GM23338 (cell line): ENCODE results near the gene SVBP. TPM values are rescaled to one million over a fixed set of nuclear protein-coding genes. Genes with fewer than 3 reads are reported as not detected.

Experiments used
- ATAC-seq: fragments of 200-7000 bp; cut with Tn5 transposase; 3 replicates; pipeline ENCODE4 v1.9.1; 2020
- DNase-seq: peaks from one replicate; pipeline ENCODE4 v3.0.0-alpha.2; 2015; ENCODE audit warnings: low spot score
- H2AFZ ChIP-seq: fragments of 200-600 bp; sonication (generic); 2 replicates; pipeline ENCODE4 v1.8.0; 2016; ENCODE audit warnings: antibody characterized with exemption, mild to moderate bottlenecking, moderate library complexity
- H3F3A ChIP-seq: fragments of 200-600 bp; sonication (generic); replicated peaks from 2 replicates; pipeline ENCODE4 v1.8.0; 2017; ENCODE audit warnings: antibody characterized with exemption, mixed run types, low read depth
- H3K27ac ChIP-seq: fragments of 200-600 bp; sonication (generic); 2 replicates; pipeline ENCODE4 v1.6.1; 2016; ENCODE audit warnings: low read depth
- H3K27me3 ChIP-seq: fragments of 200-600 bp; sonication (generic); 2 replicates; pipeline ENCODE4 v1.8.0; 2016; ENCODE audit warnings: mild to moderate bottlenecking, mixed run types, moderate library complexity; ENCODE audit not compliant: insufficient read depth
- H3K36me3 ChIP-seq: fragments of 200-600 bp; sonication (generic); 2 replicates; pipeline ENCODE4 v1.8.0; 2016; ENCODE audit warnings: mild to moderate bottlenecking; ENCODE audit not compliant: insufficient read depth
- H3K4me1 ChIP-seq: fragments of 200-600 bp; sonication (generic); 2 replicates; pipeline ENCODE4 v1.8.0; 2016; ENCODE audit warnings: mild to moderate bottlenecking, moderate library complexity; ENCODE audit not compliant: insufficient read depth
- H3K4me2 ChIP-seq: fragments of 200-600 bp; sonication (generic); 2 replicates; pipeline ENCODE4 v1.7.1; 2017; ENCODE audit warnings: mixed run types
- H3K4me3 ChIP-seq: fragments of 200-600 bp; sonication (generic); 2 replicates; pipeline ENCODE4 v1.6.1; 2016; ENCODE audit warnings: mixed run types
- H3K79me2 ChIP-seq: fragments of 200-600 bp; sonication (generic); replicated peaks from 2 replicates; pipeline ENCODE4 v1.8.0; 2017; ENCODE audit warnings: mild to moderate bottlenecking; ENCODE audit not compliant: insufficient read depth
- H3K9me2 ChIP-seq: fragments of 200-600 bp; sonication (generic); 2 replicates; pipeline ENCODE4 v1.8.0; 2017; ENCODE audit not compliant: insufficient read depth
- H4K20me1 ChIP-seq: fragments of 200-600 bp; sonication (generic); replicated peaks from 2 replicates; pipeline ENCODE4 v1.8.0; 2017; ENCODE audit warnings: mild to moderate bottlenecking; ENCODE audit not compliant: insufficient read depth
- H3K27ac Mint-ChIP-seq: 2 replicates; pipeline ENCODE4 v1.8.0; 2020; ENCODE audit warnings: inconsistent platforms, mild to moderate bottlenecking, moderate library complexity, mixed read lengths
- H3K27me3 Mint-ChIP-seq: 3 replicates; pipeline ENCODE4 v1.8.0; 2022; ENCODE audit warnings: low read depth, mild to moderate bottlenecking, moderate library complexity, mixed read lengths, inconsistent platforms; ENCODE audit not compliant: insufficient read depth, poor library complexity
- H3K36me3 Mint-ChIP-seq: 3 replicates; pipeline ENCODE4 v1.8.0; 2021; ENCODE audit warnings: low read depth, mild to moderate bottlenecking, inconsistent platforms, moderate library complexity, mixed read lengths
- H3K4me1 Mint-ChIP-seq: 3 replicates; pipeline ENCODE4 v1.8.0; 2020; ENCODE audit warnings: mild to moderate bottlenecking, inconsistent platforms, mixed read lengths
- H3K4me3 Mint-ChIP-seq: 3 replicates; pipeline ENCODE4 v1.8.0; 2021; ENCODE audit warnings: moderate library complexity, mild to moderate bottlenecking, inconsistent platforms, mixed read lengths
- H3K9me3 Mint-ChIP-seq: 3 replicates; pipeline ENCODE4 v1.8.0; 2020; ENCODE audit warnings: moderate library complexity, mild to moderate bottlenecking, inconsistent platforms, mixed read lengths
- EZH2 ChIP-seq: fragments of 200-600 bp; sonication (generic); IDR thresholded peaks from one replicate; pipeline ENCODE4 v1.8.0; 2017; ENCODE audit warnings: antibody characterized with exemption, mild to moderate bottlenecking, low read depth; ENCODE audit not compliant: unreplicated experiment
- EZH2phosphoT487 ChIP-seq: fragments of 200-600 bp; sonication (generic); IDR thresholded peaks from one replicate; pipeline ENCODE4 v1.8.1; 2018; ENCODE audit warnings: antibody characterized with exemption; ENCODE audit not compliant: unreplicated experiment
- NANOG ChIP-seq: IDR thresholded peaks from 2 replicates; pipeline ENCODE4 v1.6.1; 2016; ENCODE audit warnings: antibody characterized with exemption, borderline replicate concordance
- POLR2AphosphoS5 ChIP-seq: IDR thresholded peaks from 2 replicates; pipeline ENCODE4 v1.6.1; 2016; ENCODE audit warnings: antibody characterized with exemption, low read depth
- STAT1 ChIP-seq: IDR thresholded peaks from one replicate; pipeline ENCODE4 v1.6.1; 2016; ENCODE audit warnings: antibody characterized with exemption; ENCODE audit not compliant: unreplicated experiment
- ZNF114 ChIP-seq: fragments of 250-450 bp; sonication (Bioruptor Pico); IDR thresholded peaks from 2 replicates; pipeline ENCODE4 v1.5.0; 2020; ENCODE audit warnings: mild to moderate bottlenecking, moderate library complexity
- long read RNA-seq: library from polyadenylated mRNA; unstranded; transcript quantifications from one replicate; pipeline ENCODE4 v2.0.0, GENCODE V29; 2020; ENCODE audit not compliant: unreplicated experiment
- polyA plus RNA-seq: library from polyadenylated mRNA; unstranded; fragments of >200 nt; fragmentation: Nextera tagmentation; extraction: Ambion mirVana; gene quantifications from 2 replicates; pipeline ENCODE4 v1.2.1, GENCODE V29; 2016
- total RNA-seq: library from RNA; depleted of rRNA; stranded (reverse); fragments of >200 nt; shearing (Covaris generic); gene quantifications from 2 replicates; pipeline ENCODE4 v1.2.3, GENCODE V29; 2014; rRNA removed
- TF ChIP-seq, protein P1 (sequence below): fragments of 250-450 bp; sonication (Bioruptor Pico); IDR thresholded peaks from 2 replicates; pipeline ENCODE4 v1.5.0; 2020; ENCODE audit warnings: mild to moderate bottlenecking, moderate library complexity

Gene SVBP, protein sequence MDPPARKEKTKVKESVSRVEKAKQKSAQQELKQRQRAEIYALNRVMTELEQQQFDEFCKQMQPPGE
- 22.1 and 32.9 TPM in 2 replicates for total RNA-seq
- 77.3 and 82.1 TPM in 2 replicates for polyA plus RNA-seq
- long read RNA-seq, transcript SVBP-201 (3 exons, 658 nt): major isoform, 23 of 28 reads
- long read RNA-seq, partial matches to known transcripts: 2 of 28 reads
- long read RNA-seq, other reads (novel, unspliced or antisense): 3 of 28 reads

DNA sequence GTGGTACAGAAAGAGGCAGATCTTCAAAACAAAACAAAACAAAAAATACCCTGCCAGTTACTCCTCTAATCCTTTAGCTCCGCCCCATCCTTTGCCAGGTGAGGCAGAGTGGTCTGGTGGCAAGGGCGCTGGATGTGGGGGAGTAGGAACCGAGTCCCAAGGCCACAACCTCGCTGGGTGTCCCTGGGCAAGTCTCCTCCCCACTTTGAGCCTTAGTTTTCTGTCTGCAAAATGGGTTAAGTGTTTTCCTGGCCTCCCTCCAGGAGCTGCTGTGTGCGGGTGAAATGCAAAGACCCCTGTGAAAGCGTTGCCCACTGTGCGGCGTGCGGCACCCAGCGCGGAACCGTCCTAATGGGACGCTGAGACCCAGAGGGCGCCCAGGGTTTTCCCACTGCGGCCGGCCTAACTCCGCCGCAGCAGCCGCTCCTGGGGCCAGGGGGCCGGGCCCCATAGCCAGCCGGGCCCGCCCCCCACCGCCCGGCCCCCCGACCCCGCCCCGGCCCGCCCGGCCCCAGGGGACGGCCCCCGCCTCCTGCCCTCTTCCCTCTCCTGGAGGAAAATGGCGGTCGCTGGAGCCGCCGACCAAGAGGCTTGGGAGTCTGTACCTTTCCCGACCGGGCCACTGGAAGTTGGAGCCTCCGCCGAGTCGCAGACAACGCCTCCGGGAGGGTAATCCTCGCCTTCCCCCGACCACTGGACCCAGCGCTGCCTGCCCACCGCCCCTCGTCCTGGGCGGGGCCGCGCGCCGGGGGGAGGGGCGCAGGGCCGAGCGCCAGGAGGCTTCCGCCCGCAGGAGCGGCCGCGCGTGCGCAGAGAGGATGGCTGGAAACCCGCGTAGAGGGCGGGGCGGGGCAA, at the start of gene SVBP, which contains the start of gene ERMAP:
Gene SVBP, minus strand, starts transcription at position 813 of the 855 bp plus-strand sequence. CDS start 853 bp downstream, outside the sequence.
Gene ERMAP, plus strand, starts transcription at position 538 of the 855 bp plus-strand sequence. CDS start 13,327 bp downstream, outside the sequence.
- Mint-ChIP-seq H3K4me1 (peaks cover 14% of the 10 kb centered on the region), H3K9me3 (no peaks in the 10 kb centered on the region), H3K27me3 (no peaks in the 10 kb centered on the region), H3K36me3 (peaks cover 4% of the 10 kb centered on the region; the same call in 2 of the 3 replicates), H3K4me3 (peak within 1 kb of the TSS; percentile 83), H3K27ac (peak within 1 kb of the TSS; percentile 85)
- H3K36me3 ChIP-seq: no peaks in the 10 kb centered on the region; the same call in 1 of the 2 replicates
- H3F3A ChIP-seq: peaks cover 6% of the 10 kb centered on the region
- TF ChIP-seq NANOG (no peak), POLR2AphosphoS5 (peak; percentile 57), EZH2 (no peak)
- peak within 1 kb of the TSS; percentile 99 for H3K27ac ChIP-seq
- H3K79me2 ChIP-seq: no peaks in the 10 kb centered on the region; the same call in 1 of the 2 replicates
- H3K27me3 ChIP-seq: no peaks in the 10 kb centered on the region
- H3K9me2 ChIP-seq: no peaks in the 10 kb centered on the region
- H2AFZ ChIP-seq: peak within 1 kb of the TSS; percentile 95
- DNase-seq: peak; percentile 90
- H3K4me1 ChIP-seq: peaks cover 18% of the 10 kb centered on the region
- peak within 1 kb of the TSS; percentile 76 for H3K4me2 ChIP-seq
- ATAC-seq: peak; percentile 89
- peak within 1 kb of the TSS; percentile 84 for H3K4me3 ChIP-seq
- no peaks in the 10 kb centered on the region for H4K20me1 ChIP-seq

DNA sequence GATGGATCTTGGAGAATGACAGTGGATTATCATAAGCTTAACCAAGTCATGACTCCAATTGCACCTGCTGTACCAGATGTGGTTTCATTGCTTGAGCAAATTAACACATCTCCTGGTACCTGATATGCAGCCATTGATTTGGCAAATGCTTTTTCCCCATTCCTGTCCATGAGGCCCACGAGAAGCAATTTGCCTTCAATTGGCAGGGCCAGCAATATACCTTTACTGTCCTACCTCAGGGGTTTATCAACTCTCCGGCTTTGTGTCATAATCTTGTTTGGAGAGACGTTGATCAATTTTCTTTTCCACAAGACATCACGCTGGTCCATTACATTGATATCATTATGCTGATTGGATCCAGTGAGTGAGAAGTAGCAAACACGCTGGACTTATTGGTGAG, 49.4 kb upstream of the SVBP start:
- TF ChIP-seq, protein P1, sequence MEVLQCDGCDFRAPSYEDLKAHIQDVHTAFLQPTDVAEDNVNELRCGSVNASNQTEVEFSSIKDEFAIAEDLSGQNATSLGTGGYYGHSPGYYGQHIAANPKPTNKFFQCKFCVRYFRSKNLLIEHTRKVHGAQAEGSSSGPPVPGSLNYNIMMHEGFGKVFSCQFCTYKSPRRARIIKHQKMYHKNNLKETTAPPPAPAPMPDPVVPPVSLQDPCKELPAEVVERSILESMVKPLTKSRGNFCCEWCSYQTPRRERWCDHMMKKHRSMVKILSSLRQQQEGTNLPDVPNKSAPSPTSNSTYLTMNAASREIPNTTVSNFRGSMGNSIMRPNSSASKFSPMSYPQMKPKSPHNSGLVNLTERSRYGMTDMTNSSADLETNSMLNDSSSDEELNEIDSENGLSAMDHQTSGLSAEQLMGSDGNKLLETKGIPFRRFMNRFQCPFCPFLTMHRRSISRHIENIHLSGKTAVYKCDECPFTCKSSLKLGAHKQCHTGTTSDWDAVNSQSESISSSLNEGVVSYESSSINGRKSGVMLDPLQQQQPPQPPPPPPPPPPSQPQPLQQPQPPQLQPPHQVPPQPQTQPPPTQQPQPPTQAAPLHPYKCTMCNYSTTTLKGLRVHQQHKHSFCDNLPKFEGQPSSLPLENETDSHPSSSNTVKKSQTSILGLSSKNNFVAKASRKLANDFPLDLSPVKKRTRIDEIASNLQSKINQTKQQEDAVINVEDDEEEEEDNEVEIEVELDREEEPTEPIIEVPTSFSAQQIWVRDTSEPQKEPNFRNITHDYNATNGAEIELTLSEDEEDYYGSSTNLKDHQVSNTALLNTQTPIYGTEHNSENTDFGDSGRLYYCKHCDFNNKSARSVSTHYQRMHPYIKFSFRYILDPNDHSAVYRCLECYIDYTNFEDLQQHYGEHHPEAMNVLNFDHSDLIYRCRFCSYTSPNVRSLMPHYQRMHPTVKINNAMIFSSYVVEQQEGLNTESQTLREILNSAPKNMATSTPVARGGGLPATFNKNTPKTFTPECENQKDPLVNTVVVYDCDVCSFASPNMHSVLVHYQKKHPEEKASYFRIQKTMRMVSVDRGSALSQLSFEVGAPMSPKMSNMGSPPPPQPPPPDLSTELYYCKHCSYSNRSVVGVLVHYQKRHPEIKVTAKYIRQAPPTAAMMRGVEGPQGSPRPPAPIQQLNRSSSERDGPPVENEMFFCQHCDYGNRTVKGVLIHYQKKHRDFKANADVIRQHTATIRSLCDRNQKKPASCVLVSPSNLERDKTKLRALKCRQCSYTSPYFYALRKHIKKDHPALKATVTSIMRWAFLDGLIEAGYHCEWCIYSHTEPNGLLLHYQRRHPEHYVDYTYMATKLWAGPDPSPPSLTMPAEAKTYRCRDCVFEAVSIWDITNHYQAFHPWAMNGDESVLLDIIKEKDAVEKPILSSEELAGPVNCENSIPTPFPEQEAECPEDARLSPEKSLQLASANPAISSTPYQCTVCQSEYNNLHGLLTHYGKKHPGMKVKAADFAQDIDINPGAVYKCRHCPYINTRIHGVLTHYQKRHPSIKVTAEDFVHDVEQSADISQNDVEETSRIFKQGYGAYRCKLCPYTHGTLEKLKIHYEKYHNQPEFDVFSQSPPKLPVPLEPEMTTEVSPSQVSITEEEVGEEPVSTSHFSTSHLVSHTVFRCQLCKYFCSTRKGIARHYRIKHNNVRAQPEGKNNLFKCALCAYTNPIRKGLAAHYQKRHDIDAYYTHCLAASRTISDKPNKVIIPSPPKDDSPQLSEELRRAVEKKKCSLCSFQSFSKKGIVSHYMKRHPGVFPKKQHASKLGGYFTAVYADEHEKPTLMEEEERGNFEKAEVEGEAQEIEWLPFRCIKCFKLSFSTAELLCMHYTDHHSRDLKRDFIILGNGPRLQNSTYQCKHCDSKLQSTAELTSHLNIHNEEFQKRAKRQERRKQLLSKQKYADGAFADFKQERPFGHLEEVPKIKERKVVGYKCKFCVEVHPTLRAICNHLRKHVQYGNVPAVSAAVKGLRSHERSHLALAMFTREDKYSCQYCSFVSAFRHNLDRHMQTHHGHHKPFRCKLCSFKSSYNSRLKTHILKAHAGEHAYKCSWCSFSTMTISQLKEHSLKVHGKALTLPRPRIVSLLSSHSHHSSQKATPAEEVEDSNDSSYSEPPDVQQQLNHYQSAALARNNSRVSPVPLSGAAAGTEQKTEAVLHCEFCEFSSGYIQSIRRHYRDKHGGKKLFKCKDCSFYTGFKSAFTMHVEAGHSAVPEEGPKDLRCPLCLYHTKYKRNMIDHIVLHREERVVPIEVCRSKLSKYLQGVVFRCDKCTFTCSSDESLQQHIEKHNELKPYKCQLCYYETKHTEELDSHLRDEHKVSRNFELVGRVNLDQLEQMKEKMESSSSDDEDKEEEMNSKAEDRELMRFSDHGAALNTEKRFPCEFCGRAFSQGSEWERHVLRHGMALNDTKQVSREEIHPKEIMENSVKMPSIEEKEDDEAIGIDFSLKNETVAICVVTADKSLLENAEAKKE (CRISPR knock-in tag): no peak
- no peak for TF ChIP-seq NANOG
- no peak for TF ChIP-seq STAT1
- no peak for TF ChIP-seq EZH2
- no peak for TF ChIP-seq ZNF114 (CRISPR knock-in tag)
- TF ChIP-seq EZH2phosphoT487: no peak
- H3K4me1 Mint-ChIP-seq: no peaks in the 10 kb centered on the region
- Histone ChIP-seq H3K4me3 (no peak overlapping the region), H4K20me1 (no peaks in the 10 kb centered on the region), H3K79me2 (no peaks in the 10 kb centered on the region), H2AFZ (no peak overlapping the region), H3K27me3 (no peaks in the 10 kb centered on the region), H3K4me2 (no peak overlapping the region), H3F3A (no peaks in the 10 kb centered on the region), H3K4me1 (no peaks in the 10 kb centered on the region), H3K9me2 (peaks cover 11% of the 10 kb centered on the region), H3K36me3 (no peaks in the 10 kb centered on the region), H3K27ac (no peak overlapping the region)
- no peak overlapping the region for H3K4me3 Mint-ChIP-seq
- H3K27me3 Mint-ChIP-seq: peaks cover 5% of the 10 kb centered on the region
- peaks cover 3% of the 10 kb centered on the region; the same call in 1 of the 3 replicates for H3K9me3 Mint-ChIP-seq
- no peak overlapping the region for H3K27ac Mint-ChIP-seq
- no peak for ATAC-seq
- H3K36me3 Mint-ChIP-seq: no peaks in the 10 kb centered on the region
- DNase-seq: no peak
